HepG2 (cell line): Measurements from ENCODE around the gene PLIN5. TPM values are rescaled to one million over a fixed set of nuclear protein-coding genes. Genes with fewer than 3 reads are reported as not detected.

Experiments
- CBFB ChIP-seq: sonication (generic); formaldehyde crosslinking; IDR thresholded peaks from 2 replicates; pipeline ENCODE4 v1.4.0; 2020; ENCODE audit warnings: missing genetic modification reagents
- GABPA ChIP-seq, 2 experiments: IDR thresholded peaks; 2 replicates each; pipeline ENCODE4 v1.6.1; 2011 to 2016; ENCODE audit warnings: low read depth in 2 of 2, low read length in 1 of 2, missing biosample characterization in 1 of 2, missing genetic modification characterization in 1 of 2
- IRF1 ChIP-seq: sonication (generic); formaldehyde crosslinking; IDR thresholded peaks from 2 replicates; pipeline ENCODE4 v1.4.0; 2020; ENCODE audit warnings: low read depth, mild to moderate bottlenecking, missing genetic modification reagents
- KDM5B ChIP-seq: sonication (generic); formaldehyde crosslinking; IDR thresholded peaks from 2 replicates; pipeline ENCODE4 v1.4.0; 2020; ENCODE audit warnings: missing genetic modification reagents, mild to moderate bottlenecking, borderline replicate concordance
- PBX3 ChIP-seq: sonication (generic); formaldehyde crosslinking; IDR thresholded peaks from 2 replicates; pipeline ENCODE4 v1.8.1; 2023; ENCODE audit warnings: missing genetic modification reagents, inconsistent platforms, borderline replicate concordance
- REL ChIP-seq: sonication (generic); formaldehyde crosslinking; conservative IDR thresholded peaks from 2 replicates; pipeline ENCODE4 v1.8.0; 2022; ENCODE audit warnings: mild to moderate bottlenecking, missing genetic modification reagents, moderate library complexity
- SIN3B ChIP-seq: fragments of 150-350 bp; IDR thresholded peaks from 2 replicates; pipeline ENCODE4 v1.6.1; 2014; ENCODE audit warnings: low read length
- TBX3 ChIP-seq: fragments of 450-650 bp; IDR thresholded peaks from 2 replicates; pipeline ENCODE4 v1.6.1; 2017; ENCODE audit warnings: antibody characterized with exemption, mild to moderate bottlenecking, inconsistent platforms, borderline replicate concordance
- THRA ChIP-seq: sonication (generic); formaldehyde crosslinking; IDR thresholded peaks from 2 replicates; pipeline ENCODE4 v1.4.0; 2020; ENCODE audit warnings: missing genetic modification reagents, borderline replicate concordance
- ZBTB33 ChIP-seq: sonication (generic); formaldehyde crosslinking; IDR thresholded peaks from 2 replicates; pipeline ENCODE4 v1.4.0; 2020; ENCODE audit warnings: missing genetic modification reagents
- ZKSCAN5 ChIP-seq: sonication (generic); formaldehyde crosslinking; IDR thresholded peaks from 2 replicates; pipeline ENCODE4 v1.5.1; 2020; ENCODE audit warnings: mild to moderate bottlenecking, missing genetic modification reagents
- ZNF17 ChIP-seq: sonication (generic); formaldehyde crosslinking; IDR thresholded peaks from 2 replicates; pipeline ENCODE4 v1.5.0; 2020; ENCODE audit warnings: mild to moderate bottlenecking, missing genetic modification reagents
- ZNF275 ChIP-seq: sonication (generic); formaldehyde crosslinking; IDR thresholded peaks from 2 replicates; pipeline ENCODE4 v1.8.0; 2022; ENCODE audit warnings: missing genetic modification reagents, mild to moderate bottlenecking, inconsistent platforms, borderline replicate concordance
- ZNF414 ChIP-seq: sonication (generic); formaldehyde crosslinking; IDR thresholded peaks from 2 replicates; pipeline ENCODE4 v1.5.0; 2020; ENCODE audit warnings: missing genetic modification reagents
- ZNF510 ChIP-seq: sonication (generic); formaldehyde crosslinking; IDR thresholded peaks from 2 replicates; pipeline ENCODE4 v1.4.0; 2020; ENCODE audit warnings: low read depth, mild to moderate bottlenecking, missing genetic modification reagents
- ZNF616 ChIP-seq: sonication (generic); formaldehyde crosslinking; IDR thresholded peaks from 2 replicates; pipeline ENCODE4 v1.5.0; 2020; ENCODE audit warnings: low read depth, mild to moderate bottlenecking, missing genetic modification reagents
- ZNF704 ChIP-seq: sonication (generic); formaldehyde crosslinking; IDR thresholded peaks from 2 replicates; pipeline ENCODE4 v1.8.1; 2023; ENCODE audit warnings: mild to moderate bottlenecking, inconsistent platforms, moderate library complexity, missing genetic modification reagents, borderline replicate concordance
- ZNF713 ChIP-seq: sonication (generic); formaldehyde crosslinking; IDR thresholded peaks from 2 replicates; pipeline ENCODE4 v1.4.0; 2020; ENCODE audit warnings: mild to moderate bottlenecking, missing genetic modification reagents
- polyA plus RNA-seq, 8 experiments: library from polyadenylated mRNA; depleted of rRNA in 3 of 8; stranded (reverse) in 7 of 8; unstranded in 1 of 8; fragments of >200 nt; fragmentation: Illumina TruSeq in 4 of 8; extraction: Trizol in 4 of 8; gene quantifications; 2 replicates each; pipeline versions ENCODE4 v1.2.1 to v1.2.3, GENCODE V29; 2011 to 2016; ENCODE audit warnings: low read depth in 4 of 8, missing spikeins in 1 of 8, mixed read lengths in 1 of 8; ENCODE audit not compliant: insufficient read depth in 1 of 8
- total RNA-seq, 5 experiments: library from RNA; depleted of rRNA; stranded (reverse); fragments of >200 nt; fragmentation: Illumina TruSeq; extraction: Trizol; gene quantifications; 2 replicates each; pipeline ENCODE4 v1.2.3, GENCODE V29; 2016; ENCODE audit warnings: low read depth in 1 of 5

Gene PLIN5
- total and polyA plus RNA-seq, 2 of the 13 experiments (the other 11 are each of a cell fraction or from before 2014, with no cell fraction given) = 1.8 to 4.8 TPM

GRCh38 chr19:4521170-4521887, 13.7 kb downstream of the PLIN5 start (continued):
- TF ChIP-seq IRF1 (CRISPR knock-in tag) (no peak), CBFB (CRISPR knock-in tag) (no peak), ZNF275 (CRISPR knock-in tag) (no peak), KDM5B (0 out of 2 replicates have a peak, but pooled peaks have one; percentile 6), ZBTB33 (CRISPR knock-in tag) (0 out of 2 replicates have a peak, but pooled peaks have one; percentile 36), REL (CRISPR knock-in tag) (no peak), ZNF704 (no peak), ZKSCAN5 (CRISPR knock-in tag) (no peak), ZNF616 (CRISPR knock-in tag) (no peak), SIN3B (no peak), THRA (peak; percentile 58; the same call in 1 of the 2 replicates), TBX3 (no peak), ZNF414 (CRISPR knock-in tag) (no peak), ZNF510 (CRISPR knock-in tag) (peak; percentile 22; the same call in 1 of the 2 replicates), PBX3 (CRISPR knock-in tag) (no peak), ZNF713 (CRISPR knock-in tag) (no peak), GABPA (IDR thresholded peaks at IDR 0.05; ENCODE audit: low read depth, low read length) (no peak), GABPA (CRISPR knock-in tag; IDR thresholded peaks at IDR 0.05; ENCODE audit: low read depth) (no peak), ZNF17 (no peak)
